Stimulated activated CD4-positive, alpha-beta T cell treated with anti-CD3 and anti-CD28 coated beads, TNF-alpha, amount 100 ng/mL, for 24 hours (primary cell): Measurements from ENCODE around the gene KDM2A.

Experiments
- DNase-seq, 3 experiments: peaks; one replicate each; pipeline ENCODE4 v3.0.0-alpha.2; 2020; ENCODE audit warnings: low read depth in 3 of 3

KDM2A gene

DNA sequence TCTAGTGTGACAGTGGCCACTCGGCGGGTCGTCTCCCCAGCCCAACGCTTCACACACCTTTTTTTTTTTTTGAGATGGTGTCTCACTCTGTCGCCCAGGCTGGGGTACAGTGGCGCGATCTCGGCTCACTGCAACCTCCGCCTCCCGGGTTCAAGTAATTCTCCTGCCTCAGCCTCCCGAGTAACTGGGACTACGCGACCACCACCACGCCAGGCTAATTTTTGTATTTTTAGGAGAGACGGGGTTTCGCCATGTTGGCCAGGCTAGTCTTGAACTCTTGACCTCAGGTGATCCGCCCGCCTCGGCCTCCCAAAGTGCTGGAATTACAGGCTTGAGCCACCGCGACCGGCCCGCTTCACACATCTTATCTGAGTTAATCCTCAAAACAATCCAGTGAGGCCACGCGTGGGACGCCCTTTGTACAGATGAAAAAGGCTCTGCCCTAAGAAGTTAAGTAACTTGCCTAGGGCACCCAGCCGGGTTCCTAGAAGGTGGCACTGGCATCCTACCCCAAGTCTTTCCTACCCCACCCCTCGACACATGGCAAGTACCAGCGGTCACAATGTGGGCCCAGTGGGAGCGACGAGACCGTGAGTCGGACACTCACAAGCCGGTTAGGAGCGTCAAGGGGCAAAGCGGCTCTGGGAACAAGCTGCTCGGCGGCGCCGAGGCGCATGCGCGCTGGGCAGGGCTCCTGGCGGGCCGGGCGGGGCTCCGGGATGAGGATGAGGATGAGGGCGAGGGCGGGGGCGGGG, 142.0 kb downstream of the KDM2A start:
- peak in 1 of 3 experiments; percentile 69 for DNase-seq

DNA sequence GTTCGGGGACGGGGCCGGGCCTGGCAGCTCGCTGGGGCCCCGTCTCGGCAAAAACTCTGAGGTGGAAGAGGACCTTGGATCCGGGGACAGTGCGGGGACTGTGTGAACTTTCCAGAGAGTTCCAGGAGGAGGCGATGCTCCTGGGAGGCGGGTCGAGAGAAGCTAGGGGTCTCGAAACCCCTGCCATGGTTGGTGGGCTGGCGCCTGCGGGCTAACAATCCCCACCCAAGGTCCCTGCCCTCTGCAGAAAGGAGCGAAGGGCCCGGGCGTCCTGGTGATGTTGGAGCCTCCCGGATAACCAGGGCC, 142.5 kb downstream of the KDM2A start:
- DNase-seq = no peak

DNA sequence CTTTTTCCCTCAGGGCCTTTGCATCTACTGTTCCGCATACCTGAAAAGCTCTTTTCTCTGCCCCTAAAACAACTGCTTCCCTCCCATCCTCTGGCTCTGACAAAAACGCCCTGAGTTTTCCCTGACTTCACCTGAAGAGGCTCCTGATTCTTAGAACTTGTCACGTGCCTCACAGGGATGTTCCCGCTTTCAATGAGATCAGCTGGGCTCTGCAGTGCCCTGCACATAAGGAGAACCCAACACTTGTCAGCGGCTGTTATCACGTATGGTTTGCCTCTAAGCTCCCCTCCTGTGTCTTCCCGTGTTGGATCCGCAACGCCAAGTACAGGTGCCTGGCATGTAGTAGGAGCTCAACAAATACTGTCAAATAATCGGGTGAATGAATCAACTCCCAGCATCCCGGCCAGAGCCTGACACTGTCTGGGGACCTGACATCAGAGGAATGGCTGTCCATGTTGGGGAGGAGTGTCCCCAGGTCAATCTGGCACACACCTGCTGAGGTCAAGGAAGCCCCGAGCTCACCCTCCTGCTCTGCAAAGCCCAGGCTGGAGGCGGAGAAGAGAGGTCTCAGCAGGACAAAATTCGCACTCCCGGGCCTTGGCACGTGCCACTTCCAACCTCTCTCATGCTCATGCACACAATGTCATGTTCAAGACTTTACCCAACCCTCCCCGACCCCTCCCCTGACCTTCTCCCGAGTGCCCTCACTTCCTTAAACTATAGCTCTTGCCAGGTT, 143.1 kb downstream of the KDM2A start:
- DNase-seq = no peak

DNA sequence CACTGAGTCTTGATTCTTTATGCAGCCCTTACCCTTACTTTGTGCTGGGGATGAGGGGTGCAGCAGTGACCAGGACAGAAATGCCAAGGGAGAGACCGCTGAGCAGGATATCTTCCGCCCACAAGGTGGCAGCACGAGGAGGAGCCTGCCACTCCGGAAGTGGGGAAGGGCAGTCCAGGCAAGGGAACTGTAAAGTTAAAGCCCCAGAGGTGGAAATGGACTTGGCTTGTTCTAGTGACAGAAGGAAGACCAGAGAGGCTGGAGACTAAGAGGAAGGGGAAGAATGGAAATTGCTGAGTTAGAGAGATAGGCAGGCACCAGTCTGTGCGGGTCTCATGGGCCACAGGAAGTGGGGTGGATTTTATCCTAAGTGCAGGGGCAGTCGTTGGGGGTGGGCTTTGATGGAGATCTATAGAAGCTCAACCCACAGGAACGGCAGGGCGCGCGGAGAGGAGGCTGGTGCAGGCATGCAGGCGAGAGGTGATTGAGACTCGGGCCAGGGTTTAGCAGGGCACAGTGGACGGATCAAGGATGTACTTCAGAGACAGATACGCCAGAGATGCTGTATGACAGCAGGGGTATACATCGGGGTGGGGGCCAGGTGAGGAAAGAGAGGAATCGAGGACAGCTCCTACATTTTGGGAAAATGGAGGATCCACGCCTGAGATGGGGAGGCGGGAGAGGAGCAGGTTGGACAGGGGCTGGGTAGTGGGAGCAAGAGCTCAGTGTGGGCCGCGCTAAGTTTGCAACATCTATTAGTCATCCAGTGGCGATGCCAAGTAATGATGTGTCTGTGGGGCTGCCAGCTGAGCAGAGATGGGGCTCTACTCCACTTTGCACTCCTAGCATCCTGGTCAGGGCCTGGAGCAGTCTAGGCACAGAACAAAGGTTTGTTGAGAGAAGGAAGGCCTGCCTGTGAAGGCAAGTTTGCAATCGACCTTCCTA, 143.9 kb downstream of the KDM2A start:
- peak in 1 of 3 experiments; percentile 70 for DNase-seq

DNA sequence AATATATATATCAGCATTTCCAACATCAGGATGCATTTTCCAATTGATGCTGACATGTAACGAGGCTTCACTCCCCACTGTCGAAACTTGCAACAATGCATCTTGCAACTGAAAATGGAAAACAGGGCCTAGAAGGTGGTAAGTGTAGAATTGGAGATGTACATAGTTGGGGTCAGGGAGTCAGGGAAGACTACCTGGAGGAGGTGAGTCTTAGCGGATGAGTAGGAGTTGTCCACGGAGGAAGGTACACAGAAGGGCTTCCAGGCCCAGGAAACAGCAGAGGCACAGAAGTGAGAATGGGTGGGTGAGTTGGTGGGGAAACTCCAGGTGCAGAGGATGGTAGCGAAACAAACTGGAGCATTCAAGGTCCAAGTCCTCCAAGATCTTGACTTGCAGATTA, 145.2 kb downstream of the KDM2A start:
- no peak for DNase-seq

DNA sequence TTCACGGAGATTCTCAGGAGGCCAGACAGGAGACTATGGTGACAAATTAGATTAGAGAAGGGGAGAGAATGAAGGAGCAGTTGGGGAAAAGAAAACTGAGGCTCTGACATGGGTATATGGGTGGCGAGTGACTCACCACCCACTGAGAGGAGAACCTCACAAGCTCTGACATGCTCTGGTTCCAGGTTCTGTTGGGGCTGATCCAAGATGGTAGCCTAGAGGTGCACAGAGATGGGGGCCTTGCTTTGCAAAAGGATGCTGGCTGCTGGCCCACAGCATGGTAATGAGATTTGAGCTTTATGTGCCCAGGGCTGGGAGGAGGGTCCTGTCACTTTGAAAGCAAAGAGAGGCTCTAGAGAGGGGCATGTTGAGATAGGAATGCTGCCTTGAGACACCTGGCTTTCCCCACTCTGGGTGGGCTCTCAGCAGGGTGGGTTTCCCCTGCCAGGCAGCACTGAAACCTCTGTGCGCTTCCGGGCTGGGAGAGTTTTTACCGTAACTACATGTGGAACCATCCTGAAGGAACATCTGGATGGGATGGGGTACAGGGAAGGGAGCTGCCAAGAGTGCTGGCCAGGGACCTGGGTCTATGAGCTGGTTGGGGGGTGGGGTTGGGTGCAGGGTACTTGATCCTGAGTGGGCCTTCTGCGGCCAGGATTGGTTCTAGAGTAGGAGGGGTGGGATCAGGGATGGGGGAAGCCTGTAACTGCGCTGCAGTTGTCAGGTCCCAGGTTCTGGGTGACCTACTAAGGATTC, 146.0 kb downstream of the KDM2A start:
- no peak for DNase-seq

DNA sequence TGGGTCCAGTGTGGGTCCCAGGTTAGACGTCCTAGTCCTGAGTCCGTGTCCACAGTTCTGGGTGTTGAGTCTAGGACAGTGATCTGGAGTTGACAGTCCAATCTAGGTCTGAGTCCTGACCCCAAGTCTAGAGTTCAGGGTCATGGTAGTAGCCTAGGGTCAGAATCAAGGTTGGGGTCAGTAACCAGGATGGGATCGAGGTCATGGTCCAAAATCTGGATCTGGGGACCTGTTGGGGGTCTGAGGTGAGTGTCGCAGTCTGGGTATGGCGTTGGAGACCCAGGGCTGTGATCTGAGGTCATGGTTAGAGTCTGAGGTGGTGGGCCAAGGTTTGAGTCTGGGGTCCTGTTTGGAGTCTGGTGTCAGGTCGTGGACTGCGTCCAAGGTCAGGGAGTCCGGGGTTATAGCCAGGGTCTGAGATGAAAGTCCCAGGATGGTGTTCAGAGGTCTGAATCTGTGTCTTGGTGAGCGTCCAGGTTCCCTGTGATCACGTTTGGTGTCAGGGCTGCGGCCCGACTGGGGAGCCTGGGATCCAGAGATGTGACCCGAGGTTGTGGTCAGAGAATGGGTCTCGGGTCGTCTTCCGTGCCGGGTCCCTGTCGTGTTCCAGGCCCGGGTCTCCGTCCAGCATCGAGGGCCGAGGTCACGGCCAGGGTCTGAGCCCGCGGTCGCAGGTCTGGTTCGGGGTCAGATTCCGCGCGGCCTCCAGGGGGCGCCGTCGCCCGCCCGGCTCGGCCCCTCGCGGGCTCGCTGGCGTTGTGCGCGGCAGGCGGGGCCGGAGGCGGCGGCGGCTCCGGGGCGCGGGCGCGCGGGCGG, 146.8 kb downstream of the KDM2A start:
- peak in 2 of 3 experiments; percentile 64 to 74 for DNase-seq

DNA sequence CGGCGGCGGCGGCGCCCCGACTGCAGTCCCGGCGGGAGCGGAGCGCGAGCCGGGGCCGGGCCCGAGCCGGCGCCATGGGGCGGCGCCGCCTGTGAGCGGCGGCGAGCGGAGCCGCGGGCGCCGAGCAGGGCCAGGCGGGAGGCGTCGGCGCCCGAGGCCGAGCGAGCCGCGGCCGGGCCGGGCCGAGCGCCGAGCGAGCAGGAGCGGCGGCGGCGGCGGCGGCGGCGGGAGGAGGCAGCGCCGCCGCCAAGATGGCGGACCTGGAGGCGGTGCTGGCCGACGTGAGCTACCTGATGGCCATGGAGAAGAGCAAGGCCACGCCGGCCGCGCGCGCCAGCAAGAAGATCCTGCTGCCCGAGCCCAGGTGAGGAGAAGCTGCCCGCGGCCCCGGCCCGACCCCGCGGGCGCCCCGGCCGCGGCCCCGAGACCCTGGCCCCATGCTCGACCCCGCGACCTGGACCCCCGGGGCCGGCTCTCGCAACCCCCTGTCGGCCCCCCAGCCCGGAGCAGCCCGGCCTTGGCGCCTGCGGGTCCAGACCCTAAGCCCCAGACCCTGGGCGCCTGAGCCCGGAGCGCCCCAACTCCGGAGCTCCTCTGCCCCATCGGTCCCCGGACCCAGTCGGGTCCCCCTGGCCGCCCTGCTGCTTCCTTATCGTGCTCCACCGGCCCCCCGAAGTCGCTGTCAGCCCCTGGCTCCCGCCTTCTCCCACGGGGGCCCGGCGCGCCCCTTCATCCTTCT, 147.6 kb downstream of the KDM2A start, which contains the start of gene GRK2:
TSS of gene GRK2 (plus strand) at position 25 of the 739 bp plus-strand sequence. CDS start at position 252, 227 bp downstream.
- DNase-seq = no peak

DNA sequence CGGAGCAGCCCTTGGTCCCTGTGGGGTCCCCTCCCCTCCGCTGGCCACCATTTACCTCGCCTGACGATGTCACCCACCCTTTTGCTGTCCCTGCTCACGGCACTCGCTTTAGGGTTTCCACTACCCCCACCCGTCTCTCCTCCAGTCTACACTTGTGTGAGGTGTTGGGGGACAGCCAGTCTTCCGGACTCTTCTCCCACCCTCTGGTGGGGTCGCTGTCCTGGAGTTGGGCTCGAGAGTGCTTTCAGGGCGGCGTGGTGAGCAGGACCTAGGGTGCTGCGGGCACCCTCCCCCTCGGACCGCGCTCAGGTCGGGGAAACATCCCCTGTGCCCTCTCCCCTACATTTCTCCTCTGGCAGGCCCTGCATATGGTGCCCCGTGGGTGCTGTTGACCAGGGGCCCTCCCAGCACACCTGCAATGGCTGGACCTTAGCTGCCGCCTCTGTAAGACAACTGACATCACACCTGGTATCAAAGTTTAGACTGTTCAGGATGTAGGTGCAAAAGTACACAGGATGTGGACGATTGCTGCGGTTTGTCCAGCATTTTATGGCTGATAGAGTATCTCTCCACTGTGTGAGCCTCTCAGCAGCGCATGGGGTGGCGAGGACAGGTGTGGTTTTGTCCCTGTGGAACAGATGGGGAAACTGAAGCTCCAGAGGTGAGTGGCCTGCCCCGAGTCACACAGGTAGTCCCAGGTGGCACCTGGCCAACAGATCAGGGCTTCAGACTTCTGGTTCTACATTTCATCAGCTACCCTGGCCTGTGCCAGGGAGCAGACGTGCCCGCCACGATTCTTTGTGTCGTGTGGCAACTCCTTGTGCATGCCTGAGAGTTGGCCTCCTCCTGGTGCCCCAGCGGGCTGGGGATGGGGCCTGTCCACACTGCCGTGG, 148.4 kb downstream of the KDM2A start:
- DNase-seq = no peak

DNA sequence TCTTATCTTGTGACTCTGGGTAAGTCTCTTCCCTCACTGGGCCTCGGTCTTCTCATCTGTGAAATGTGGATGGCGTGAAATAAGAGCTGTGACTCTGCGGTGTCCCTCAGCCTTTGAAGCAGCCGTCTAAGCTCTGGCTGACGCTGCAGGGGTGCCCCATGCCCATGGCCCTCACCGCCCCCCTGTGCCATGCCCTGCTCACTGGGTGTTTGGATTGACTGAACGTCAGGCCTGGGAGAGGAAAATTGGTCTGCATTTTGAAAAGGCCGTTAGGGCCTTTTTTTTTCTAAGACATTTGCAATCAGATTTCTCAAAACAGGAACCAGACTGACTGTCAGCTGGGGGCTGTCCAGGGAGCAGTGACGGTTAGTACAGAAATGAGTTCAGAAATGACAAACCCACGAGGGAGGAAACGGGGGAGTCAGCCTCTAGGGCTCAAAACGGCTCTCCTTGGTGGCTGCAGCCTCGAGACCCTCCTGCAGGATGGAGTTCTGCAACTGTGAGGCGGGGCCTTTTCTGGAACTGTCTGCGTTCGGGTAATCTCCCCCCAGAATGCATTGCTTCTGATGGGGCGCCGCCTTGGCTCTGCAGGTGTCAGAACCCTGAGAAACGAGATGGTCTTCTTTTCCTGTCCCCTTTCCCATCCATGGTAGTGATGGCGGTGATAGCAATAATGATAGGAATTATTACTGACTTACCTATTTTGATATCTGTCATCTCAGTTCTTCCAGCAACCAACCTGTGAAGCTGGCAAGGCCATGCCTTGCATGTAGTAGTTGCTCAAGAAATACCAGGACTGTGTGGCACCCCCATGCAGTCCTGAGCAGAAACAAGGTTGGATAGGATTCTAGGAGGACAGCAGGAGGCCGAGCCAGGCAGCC, 149.3 kb downstream of the KDM2A start:
- DNase-seq = peak in 1 of 3 experiments; percentile 72

DNA sequence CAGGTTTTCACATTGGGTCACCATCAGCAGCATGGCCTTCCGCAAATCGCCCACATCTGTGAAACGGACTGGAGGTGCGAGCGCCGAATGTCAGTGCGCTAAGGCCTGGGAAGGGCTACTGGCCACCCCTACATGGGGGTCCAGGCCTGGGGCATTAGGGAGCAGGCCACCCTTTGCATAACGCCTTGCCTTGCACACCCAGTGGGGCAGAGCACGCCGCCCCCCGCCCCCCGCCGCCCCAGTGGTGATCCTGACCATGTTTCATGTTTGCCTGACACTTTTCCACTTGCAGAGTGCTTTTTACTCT, 149.9 kb downstream of the KDM2A start:
- no peak for DNase-seq

DNA sequence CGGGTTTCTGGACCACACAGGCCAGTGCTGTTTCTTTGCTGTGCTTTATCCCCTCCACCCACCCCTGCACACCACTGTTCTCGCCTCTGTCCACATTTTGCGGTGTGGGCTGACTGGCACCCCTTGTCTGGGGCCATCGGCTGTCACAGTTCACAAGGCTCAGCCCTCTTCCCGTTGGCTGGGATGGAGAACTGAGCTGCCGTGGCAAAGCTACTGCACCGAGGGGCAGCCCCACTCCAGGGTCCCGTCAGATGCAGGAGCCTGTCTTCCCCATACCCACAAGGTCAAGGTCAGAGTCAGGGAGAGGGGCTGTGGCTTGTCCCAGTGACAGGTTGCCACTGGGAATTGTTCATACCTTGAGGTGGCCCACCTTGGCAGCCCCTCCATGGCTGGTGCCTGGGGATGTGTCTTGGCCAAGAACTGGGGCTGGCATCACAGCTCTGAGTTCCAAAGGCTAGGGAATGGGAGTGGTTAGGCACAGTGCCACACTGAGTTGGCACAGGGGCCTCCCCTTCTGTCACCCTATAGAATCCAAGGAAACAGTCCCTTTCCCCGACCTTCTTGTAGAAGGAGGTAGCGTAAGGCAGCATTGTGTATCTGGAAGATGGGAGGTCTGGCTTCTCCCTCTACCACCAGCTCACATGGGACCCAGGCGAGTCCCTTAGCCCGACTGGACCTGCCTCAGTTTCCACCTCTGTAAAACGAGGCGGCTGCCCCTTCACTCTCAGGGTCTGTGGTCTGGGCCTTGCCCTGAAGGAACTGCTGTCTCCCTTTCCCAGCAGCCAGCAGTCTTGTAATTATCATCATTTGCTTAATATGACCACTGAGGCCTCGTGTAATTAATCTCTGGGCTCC, 150.6 kb downstream of the KDM2A start:
- no peak for DNase-seq

DNA sequence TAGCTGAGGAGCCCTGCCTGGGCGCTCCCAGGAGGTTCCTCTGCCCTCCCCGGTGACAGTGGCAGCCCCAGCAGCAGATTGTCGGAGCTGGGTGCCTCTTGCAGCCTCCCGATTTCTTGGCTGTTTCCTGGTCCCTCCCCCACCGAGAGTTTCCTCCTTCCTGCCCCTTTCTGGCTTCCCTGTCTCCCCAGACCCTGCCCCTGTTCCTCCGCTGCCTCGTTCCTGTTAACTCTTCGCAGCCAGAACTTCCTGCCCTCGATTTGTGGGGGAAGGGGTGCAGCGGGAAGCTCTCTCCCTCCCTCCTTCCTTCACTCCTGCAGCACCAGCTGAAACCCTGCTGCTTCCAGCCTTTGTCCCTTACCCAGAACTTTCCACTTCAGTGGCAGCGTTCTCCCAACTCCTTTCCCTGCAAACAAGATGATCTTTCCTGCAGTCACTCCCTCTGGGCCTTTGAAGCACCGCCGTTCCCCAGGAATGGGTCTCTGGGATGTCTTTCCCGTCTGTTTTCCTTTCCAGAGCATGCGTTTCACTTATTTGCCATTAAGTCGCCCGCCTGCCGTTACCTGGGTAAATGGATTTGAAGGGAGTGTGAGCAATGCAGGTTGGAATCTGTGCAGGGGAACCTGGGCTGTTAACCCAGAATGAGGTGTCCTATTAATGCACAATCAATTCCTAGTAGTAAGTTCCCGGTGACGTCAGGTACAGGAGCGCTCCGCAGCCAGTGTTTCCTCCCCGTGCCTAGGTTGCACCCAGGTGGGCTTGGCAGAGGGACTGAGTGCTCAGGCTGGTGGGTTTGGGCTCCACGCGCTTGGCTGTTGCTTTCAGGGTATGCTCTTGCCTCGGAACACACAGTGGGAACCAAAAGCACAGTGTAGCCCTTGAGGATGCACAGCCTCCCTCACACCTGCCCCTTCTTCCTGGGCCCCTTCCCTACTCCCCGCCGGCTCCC, 151.5 kb downstream of the KDM2A start:
- DNase-seq = no peak

DNA sequence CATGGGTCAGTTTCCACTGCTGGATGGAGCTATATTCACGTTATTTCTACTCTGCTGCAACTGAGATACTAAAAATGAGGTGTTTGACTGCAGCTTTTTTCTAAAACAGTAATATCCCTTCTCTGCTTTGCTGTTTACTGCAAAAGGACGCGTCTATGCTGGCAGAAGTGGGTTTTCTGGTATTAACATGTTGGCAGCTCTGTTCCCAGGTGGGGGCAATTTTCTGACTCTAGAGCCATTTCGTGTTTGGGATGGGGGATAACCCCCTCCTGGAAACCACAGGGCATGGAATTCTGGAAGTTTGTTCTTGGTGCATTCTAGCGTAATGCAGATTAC, 152.1 kb downstream of the KDM2A start:
- no peak for DNase-seq

DNA sequence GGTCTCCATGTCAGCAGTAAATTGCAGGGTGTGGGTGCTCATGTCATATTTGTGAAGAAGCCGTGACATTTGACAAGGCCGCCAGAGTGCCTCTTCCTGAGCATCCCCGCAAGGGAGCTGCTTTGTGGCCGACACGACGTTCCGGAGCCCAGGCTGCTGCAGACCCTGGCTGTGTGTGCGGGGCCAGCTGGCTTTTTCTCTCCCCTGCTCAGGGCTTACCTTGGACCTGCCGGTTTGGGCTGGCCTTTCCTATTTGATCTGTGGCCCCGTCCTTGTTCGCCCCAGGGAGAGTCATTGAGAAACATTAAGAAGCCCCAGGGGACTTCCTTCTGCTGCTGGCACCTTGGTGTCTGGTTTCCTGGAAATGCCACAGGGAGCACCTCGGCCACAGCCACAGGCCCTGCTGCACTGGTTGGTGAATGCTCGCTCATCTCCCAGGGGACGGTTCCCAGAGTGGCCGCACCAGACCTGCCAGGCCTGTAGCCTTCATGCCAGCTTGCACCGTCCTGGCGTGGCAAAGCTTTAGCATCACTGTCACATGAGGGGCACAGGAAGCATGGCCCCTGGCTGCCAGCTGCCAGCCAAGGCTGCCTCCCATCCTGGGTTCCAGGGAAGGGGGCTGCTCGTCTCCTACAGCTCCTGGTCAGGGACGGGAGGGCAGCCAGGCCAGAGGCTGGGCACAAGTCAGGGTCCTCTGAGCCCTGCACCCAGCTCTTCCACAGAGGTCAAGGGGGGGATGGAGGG, 152.7 kb downstream of the KDM2A start:
- DNase-seq = no peak
